NK-92 (cell line): ENCODE results near the gene EVA1B.

Experiments
- DNase-seq: peaks from one replicate; lab custom pipeline; 2025; ENCODE audit not compliant: unreplicated experiment; lab: John Stamatoyannopoulos, UW

The EVA1B gene

GRCh38 chr1:36346741-36347370 lies 23.4 kb upstream of the EVA1B start:
- DNase-seq = no peak

GRCh38 chr1:36345353-36345752 lies 21.9 kb upstream of the EVA1B start:
- DNase-seq = no peak

- DNase-seq = no peak
Observed at GRCh38 chr1:36344395-36344680, 20.9 kb upstream of the EVA1B start.

GRCh38 chr1:36343651-36344394 lies 20.4 kb upstream of the EVA1B start:
- DNase-seq = no peak

- no peak for DNase-seq
Observed at GRCh38 chr1:36342426-36343185, 19.2 kb upstream of the EVA1B start.

GRCh38 chr1:36341626-36342320 lies 18.3 kb upstream of the EVA1B start:
- DNase-seq = no peak

GRCh38 chr1:36339615-36340014 lies 16.2 kb upstream of the EVA1B start:
- no peak for DNase-seq

GRCh38 chr1:36339215-36339614 lies 15.8 kb upstream of the EVA1B start:
- no peak for DNase-seq

- DNase-seq = no peak
Observed at GRCh38 chr1:36337830-36338229, 14.4 kb upstream of the EVA1B start.

GRCh38 chr1:36330940-36331339 lies 7.5 kb upstream of the EVA1B start:
- no peak for DNase-seq

GRCh38 chr1:36329817-36330216 lies 6.4 kb upstream of the EVA1B start:
- no peak for DNase-seq

GRCh38 chr1:36328713-36329112 lies 5.3 kb upstream of the EVA1B start:
- no peak for DNase-seq

- no peak for DNase-seq
Observed at GRCh38 chr1:36328088-36328480, 4.6 kb upstream of the EVA1B start.

GRCh38 chr1:36327421-36328087 lies 4.1 kb upstream of the EVA1B start:
- DNase-seq = no peak

- no peak for DNase-seq
Observed at GRCh38 chr1:36326499-36326898, 3.1 kb upstream of the EVA1B start.

- no peak for DNase-seq
Observed at GRCh38 chr1:36324353-36324703, 883 bp upstream of the EVA1B start.

- no peak for DNase-seq
Observed at GRCh38 chr1:36322786-36323635, 434 bp downstream of the EVA1B start.

GRCh38 chr1:36322041-36322785 lies 1.2 kb downstream of the EVA1B start:
- DNase-seq = no peak

- no peak for DNase-seq
Observed at GRCh38 chr1:36321119-36321951, 2.1 kb downstream of the EVA1B start.
